RWPE2 (cell line): ENCODE measurements around the gene SPRING1.
A peak's percentile ranks its signal among the peaks of the same experiment; 100 is the strongest.

Experiments
- ATAC-seq: fragments of 200-7000 bp; cut with Tn5 transposase; 3 replicates; pipeline ENCODE4 v1.9.1; 2021; ENCODE audit warnings: low read depth
- DNase-seq: peaks from one replicate; pipeline ENCODE4 v3.0.0-alpha.2; 2020; ENCODE audit warnings: low spot score
- H3K27ac ChIP-seq: fragments of 450-650 bp; 2 replicates; pipeline ENCODE4 v1.5.1; 2017; ENCODE audit warnings: mild to moderate bottlenecking; ENCODE audit not compliant: poor library complexity, severe bottlenecking
- H3K27me3 ChIP-seq: fragments of 250-450 bp; sonication (Bioruptor Pico); 2 replicates; pipeline ENCODE4 v1.5.1; 2021; ENCODE audit warnings: mild to moderate bottlenecking, moderate library complexity; ENCODE audit not compliant: insufficient read depth, poor library complexity, severe bottlenecking
- H3K36me3 ChIP-seq: fragments of 250-450 bp; sonication (Bioruptor Pico); 2 replicates; pipeline ENCODE4 v1.5.1; 2020; ENCODE audit warnings: low read depth, mild to moderate bottlenecking, moderate library complexity
- H3K4me1 ChIP-seq: fragments of 250-450 bp; sonication (Bioruptor Pico); 2 replicates; pipeline ENCODE4 v1.5.1; 2021; ENCODE audit warnings: mild to moderate bottlenecking, moderate library complexity; ENCODE audit not compliant: insufficient read depth, poor library complexity, severe bottlenecking
- H3K4me3 ChIP-seq: fragments of 250-450 bp; sonication (Bioruptor Pico); 2 replicates; pipeline ENCODE4 v1.5.1; 2021; ENCODE audit warnings: mild to moderate bottlenecking, moderate library complexity; ENCODE audit not compliant: severe bottlenecking
- H3K9me3 ChIP-seq: fragments of 250-450 bp; sonication (Bioruptor Pico); 2 replicates; pipeline ENCODE4 v1.5.1; 2021; ENCODE audit warnings: mild to moderate bottlenecking, moderate library complexity; ENCODE audit not compliant: severe bottlenecking
- TF ChIP-seq, protein P1 (sequence below): fragments of 450-650 bp; IDR thresholded peaks from one replicate; pipeline ENCODE4 v1.5.1; 2017; ENCODE audit warnings: mild to moderate bottlenecking, moderate library complexity; ENCODE audit not compliant: poor library complexity, severe bottlenecking

The SPRING1 gene

DNA sequence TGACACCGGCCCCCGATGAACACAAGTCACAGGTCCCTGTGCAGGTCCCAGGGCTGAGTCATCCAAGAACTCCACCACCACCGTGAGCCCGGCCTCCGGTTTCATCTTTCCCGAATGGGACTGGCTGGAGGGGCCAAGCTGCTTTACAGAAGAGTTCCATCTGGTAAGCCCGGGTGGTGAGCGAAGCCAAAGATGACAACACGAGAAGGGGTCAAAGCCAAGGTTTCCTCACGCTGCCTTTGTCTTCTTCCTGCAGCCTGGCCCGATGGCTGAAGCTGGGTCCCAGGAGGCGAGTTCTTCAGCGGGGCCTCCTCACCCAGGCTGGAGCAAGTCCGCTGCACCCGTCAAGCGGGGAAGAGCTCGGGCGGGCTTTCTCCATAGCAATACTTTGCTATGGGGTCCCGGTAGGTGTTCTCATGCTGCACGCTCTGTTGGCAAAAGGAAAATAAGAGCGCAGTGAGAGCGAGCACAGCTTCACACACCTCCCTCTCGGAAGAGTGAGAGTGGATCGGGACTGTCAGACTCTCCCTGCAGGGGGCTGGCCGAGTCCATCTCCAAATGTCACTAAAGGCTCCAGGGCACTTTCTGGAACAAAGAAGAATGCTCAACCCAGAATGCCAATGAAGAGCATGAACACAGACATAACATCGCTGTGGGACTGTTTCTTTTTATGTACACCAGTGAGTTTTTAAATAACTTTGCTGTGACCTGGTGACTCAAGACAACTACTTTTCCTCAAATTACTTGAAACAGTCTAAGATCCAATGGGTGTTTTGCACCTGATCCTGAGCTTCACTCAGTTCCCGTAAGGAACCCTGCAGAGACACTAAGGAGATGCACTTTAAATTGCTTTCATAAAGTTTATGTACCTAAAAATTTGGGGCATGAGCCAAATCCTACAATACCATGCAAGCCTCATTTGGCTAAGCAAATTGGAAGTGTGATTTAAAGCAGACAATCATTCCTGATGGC, 20.1 kb downstream of the SPRING1 start:
- TF ChIP-seq, protein P1, sequence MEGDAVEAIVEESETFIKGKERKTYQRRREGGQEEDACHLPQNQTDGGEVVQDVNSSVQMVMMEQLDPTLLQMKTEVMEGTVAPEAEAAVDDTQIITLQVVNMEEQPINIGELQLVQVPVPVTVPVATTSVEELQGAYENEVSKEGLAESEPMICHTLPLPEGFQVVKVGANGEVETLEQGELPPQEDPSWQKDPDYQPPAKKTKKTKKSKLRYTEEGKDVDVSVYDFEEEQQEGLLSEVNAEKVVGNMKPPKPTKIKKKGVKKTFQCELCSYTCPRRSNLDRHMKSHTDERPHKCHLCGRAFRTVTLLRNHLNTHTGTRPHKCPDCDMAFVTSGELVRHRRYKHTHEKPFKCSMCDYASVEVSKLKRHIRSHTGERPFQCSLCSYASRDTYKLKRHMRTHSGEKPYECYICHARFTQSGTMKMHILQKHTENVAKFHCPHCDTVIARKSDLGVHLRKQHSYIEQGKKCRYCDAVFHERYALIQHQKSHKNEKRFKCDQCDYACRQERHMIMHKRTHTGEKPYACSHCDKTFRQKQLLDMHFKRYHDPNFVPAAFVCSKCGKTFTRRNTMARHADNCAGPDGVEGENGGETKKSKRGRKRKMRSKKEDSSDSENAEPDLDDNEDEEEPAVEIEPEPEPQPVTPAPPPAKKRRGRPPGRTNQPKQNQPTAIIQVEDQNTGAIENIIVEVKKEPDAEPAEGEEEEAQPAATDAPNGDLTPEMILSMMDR: no peak
- DNase-seq: no peak

DNA sequence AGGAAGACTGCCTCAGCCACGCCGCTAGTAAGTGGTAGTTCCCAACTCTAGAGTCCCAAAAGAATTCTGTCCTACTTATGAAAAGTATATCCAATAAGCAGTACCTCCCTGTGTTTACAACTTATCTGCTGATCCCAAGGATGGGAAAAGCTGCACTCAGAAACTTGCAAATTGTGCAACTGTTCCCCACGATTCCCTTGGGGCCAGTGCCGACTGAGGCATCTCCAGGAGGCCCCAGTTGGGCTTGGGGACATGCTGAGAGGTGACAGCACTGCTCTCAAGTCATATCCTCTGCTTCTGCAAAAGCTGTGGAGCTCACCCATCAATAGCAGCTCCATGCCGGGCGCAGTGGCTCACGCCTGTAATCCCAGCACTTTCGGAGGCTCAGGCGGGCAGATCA, 23.7 kb downstream of the SPRING1 start:
- DNase-seq: no peak
- no peaks in the 10 kb centered on the region for H3K4me1 ChIP-seq
- peaks cover 20% of the 10 kb centered on the region for H3K36me3 ChIP-seq
- ATAC-seq: no peak
- H3K27ac ChIP-seq: no peak overlapping the region
- H3K27me3 ChIP-seq: peaks cover 8% of the 10 kb centered on the region
- no peak overlapping the region for H3K4me3 ChIP-seq
- TF ChIP-seq, protein P1: no peak
- H3K9me3 ChIP-seq: no peaks in the 10 kb centered on the region

More for the DNA sequence above, 20.1 kb downstream of the SPRING1 start:
- Histone ChIP-seq H3K27ac (no peak overlapping the region), H3K27me3 (no peaks in the 10 kb centered on the region), H3K4me1 (no peaks in the 10 kb centered on the region), H3K36me3 (peaks cover 20% of the 10 kb centered on the region), H3K4me3 (no peak overlapping the region), H3K9me3 (no peaks in the 10 kb centered on the region)
- no peak for ATAC-seq

DNA sequence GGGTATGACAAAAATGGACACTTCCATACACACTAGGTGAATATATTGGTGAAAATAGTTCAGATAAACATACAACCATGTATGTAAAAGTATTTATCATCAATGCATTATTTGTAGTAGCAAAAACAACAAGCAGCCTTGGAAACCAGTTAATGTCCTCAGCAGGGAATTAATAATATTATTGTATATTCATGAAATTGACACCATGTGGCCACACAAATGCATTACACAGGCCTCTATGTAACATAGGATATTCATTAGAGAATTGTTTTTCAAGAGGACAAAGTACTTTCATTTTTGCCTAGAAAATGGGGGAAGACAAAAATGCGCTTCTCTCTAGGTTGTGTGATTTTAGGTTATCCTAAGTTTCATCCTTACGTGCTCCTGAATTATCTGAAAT, 24.3 kb downstream of the SPRING1 start:
- H3K27me3 ChIP-seq: peaks cover 10% of the 10 kb centered on the region
- H3K9me3 ChIP-seq: no peaks in the 10 kb centered on the region
- DNase-seq (no peak), ATAC-seq (no peak)
- TF ChIP-seq, protein P1: no peak
- H3K36me3 ChIP-seq: peaks cover 18% of the 10 kb centered on the region
- no peak overlapping the region for H3K27ac ChIP-seq
- H3K4me1 ChIP-seq: no peaks in the 10 kb centered on the region
- H3K4me3 ChIP-seq: no peak overlapping the region

DNA sequence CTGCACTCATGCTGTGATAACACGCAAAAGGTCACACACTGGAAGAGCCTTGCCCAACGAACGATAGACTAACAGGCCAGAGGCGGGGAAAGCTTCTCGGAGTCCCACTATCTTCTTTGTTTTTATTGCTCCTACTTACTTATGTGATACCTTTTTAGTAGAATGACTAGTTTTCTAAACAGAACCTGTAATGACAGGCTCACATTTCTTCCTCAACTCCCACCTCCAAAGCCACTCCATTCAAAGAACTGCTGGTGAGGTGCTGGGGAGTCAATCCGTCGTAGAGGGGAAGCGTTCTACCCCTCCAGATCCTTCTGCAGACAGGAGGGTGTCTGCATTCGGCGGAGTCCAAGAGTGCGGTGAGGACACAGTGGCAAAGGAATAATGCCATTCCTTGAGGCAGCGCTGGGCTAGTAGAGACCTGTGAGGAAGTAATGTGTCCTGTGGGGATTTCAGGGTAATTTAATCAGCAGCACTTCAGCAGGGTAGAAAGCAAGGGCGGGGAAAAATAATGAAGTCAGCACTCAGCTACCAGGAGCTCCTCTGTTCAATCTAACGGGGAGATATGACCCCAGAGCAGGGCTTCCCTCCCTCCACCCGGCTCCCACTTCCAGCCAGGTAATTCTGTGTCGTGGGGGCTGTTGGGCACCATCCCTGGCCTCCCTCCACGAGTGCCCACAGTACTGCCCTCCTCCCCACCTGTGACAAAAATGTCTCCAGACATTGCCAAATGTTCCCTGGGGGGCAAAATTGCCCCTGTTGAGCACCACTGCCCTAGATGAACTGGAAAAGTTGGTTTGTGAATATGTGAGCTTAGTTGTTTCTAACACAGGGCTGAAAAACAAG, 25.2 kb downstream of the SPRING1 start:
- TF ChIP-seq, protein P1: no peak
- Histone ChIP-seq H3K36me3 (peaks cover 12% of the 10 kb centered on the region), H3K27me3 (peaks cover 10% of the 10 kb centered on the region), H3K4me1 (no peaks in the 10 kb centered on the region), H3K27ac (no peak overlapping the region), H3K9me3 (no peaks in the 10 kb centered on the region), H3K4me3 (no peak overlapping the region)
- DNase-seq (no peak), ATAC-seq (peak; percentile 24; the same call in 1 of the 3 replicates)
